ENCODE results near the gene ARHGAP33.

The ARHGAP33 gene

GRCh38 chr19:35773020-35773806 lies 2.2 kb upstream of the ARHGAP33 start:
- no peak overlapping the region for H3K4me3 ChIP-seq (ENCODE audit: low read length)
- no peak for DNase-seq (ENCODE audit: low read depth, low spot score)

- H3K4me3 ChIP-seq (ENCODE audit: low read length) = peak overlapping the region; percentile 49
- DNase-seq (ENCODE audit: low read depth, low spot score) = no peak
Measured at GRCh38 chr19:35774274-35775045, 904 bp upstream of the ARHGAP33 start.

DNA sequence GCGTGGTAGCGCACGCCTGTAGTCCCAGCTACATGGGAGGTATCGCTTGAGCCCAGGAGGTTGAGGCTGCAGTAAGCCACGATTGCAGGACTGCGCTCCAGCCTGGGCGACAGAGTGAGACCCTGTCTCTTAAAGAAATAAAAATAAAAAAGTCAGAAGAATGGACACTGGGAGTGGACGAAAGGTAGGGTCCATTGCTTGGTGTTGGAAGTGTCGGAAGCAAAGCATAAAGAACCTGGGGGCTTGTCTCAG lies 392 bp upstream of the ARHGAP33 start:
- DNase-seq (ENCODE audit: low read depth, low spot score) = no peak
- peak overlapping the region; percentile 49 for H3K4me3 ChIP-seq (ENCODE audit: low read length)

GRCh38 chr19:35776102-35776788 lies 881 bp downstream of the ARHGAP33 start:
- no peak for DNase-seq (ENCODE audit: low read depth, low spot score)
- H3K4me3 ChIP-seq (ENCODE audit: low read length) = peak overlapping the region; percentile 76

- no peak for DNase-seq (ENCODE audit: low read depth, low spot score)
Measured at GRCh38 chr19:35777086-35777841, 1.9 kb downstream of the ARHGAP33 start.

DNA sequence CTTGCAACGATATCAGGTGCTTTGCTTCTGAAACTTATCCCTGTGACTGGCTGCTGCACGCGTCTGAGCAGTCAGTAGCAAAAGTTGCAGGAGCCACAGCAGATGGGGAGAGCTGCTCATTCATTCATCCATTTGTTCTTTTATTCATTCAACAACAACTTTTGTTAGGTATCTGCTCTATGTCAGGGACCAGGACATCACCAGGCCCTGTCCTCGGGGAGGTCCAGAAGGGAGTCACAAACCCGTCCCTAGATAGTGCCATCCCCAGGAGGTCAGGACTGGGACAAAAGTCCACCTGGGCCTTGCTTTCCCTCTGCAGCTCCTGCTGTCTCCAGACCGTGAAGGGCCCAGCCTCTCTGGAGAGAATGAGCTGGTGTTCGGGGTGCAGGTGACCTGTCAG lies 2.6 kb downstream of the ARHGAP33 start:
- H3K4me3 ChIP-seq (ENCODE audit: low read length) = no peak overlapping the region
- DNase-seq (ENCODE audit: low read depth, low spot score) = no peak

More at GRCh38 chr19:35777086-35777841, 1.9 kb downstream of the ARHGAP33 start:
- no peak overlapping the region for H3K4me3 ChIP-seq (ENCODE audit: low read length)

- H3K4me3 ChIP-seq (ENCODE audit: low read length) = no peak overlapping the region
- DNase-seq (ENCODE audit: low read depth, low spot score) = no peak
Measured at GRCh38 chr19:35779033-35779432, 3.7 kb downstream of the ARHGAP33 start.

DNA sequence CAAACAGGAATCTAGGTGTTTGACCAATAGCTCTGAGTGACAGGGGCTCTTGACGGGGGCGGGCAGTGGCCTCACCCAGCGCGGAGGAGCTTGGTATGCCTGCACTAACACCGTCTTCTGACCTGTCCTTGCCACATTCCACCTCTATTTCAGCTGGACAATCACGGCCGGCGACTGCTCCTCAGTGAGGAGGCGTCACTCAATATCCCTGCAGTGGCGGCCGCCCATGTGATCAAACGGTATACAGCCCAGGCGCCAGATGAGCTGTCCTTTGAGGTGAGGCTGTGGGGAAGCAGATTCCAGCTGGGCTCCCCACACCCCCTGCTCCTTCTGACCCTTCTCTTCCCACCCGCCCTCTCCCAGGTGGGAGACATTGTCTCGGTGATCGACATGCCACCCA lies 4.7 kb downstream of the ARHGAP33 start:
- H3K4me3 ChIP-seq (ENCODE audit: low read length) = no peak overlapping the region
- no peak for DNase-seq (ENCODE audit: low read depth, low spot score)

DNA sequence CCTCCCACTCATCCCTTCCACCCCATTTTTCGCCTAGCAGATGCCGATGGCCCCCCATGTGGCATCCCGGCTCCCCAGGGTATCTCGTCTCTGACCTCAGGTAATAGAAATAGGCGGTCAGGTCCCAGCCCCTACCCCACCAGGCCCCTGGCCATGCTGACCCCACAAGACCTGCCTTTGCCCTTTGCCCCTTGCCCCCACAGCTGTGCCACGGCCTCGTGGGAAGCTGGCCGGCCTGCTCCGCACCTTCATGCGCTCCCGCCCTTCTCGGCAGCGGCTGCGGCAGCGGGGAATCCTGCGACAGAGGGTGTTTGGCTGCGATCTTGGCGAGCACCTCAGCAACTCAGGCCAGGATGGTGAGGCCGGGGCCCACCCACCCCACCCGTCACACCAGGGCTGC lies 5.4 kb downstream of the ARHGAP33 start:
- no peak for DNase-seq (ENCODE audit: low read depth, low spot score)
- H3K4me3 ChIP-seq (ENCODE audit: low read length) = no peak overlapping the region

GRCh38 chr19:35781650-35782049 lies 6.3 kb downstream of the ARHGAP33 start:
- DNase-seq (ENCODE audit: low read depth, low spot score) = no peak
- no peak overlapping the region for H3K4me3 ChIP-seq (ENCODE audit: low read length)

GRCh38 chr19:35782589-35782988 lies 7.2 kb downstream of the ARHGAP33 start:
- DNase-seq (ENCODE audit: low read depth, low spot score) = no peak
- no peak overlapping the region for H3K4me3 ChIP-seq (ENCODE audit: low read length)

GRCh38 chr19:35783469-35784434 lies 8.4 kb downstream of the ARHGAP33 start:
- DNase-seq (ENCODE audit: low read depth, low spot score) = no peak
- H3K4me3 ChIP-seq (ENCODE audit: low read length) = no peak overlapping the region

- H3K4me3 ChIP-seq (ENCODE audit: low read length) = no peak overlapping the region
- DNase-seq (ENCODE audit: low read depth, low spot score) = no peak
Measured at GRCh38 chr19:35784503-35785338, 9.4 kb downstream of the ARHGAP33 start.

- no peak for DNase-seq (ENCODE audit: low read depth, low spot score)
- no peak overlapping the region for H3K4me3 ChIP-seq (ENCODE audit: low read length)
Measured at GRCh38 chr19:35785339-35785627, 9.9 kb downstream of the ARHGAP33 start.

GRCh38 chr19:35786299-35787160 lies 11.2 kb downstream of the ARHGAP33 start:
- no peak for DNase-seq (ENCODE audit: low read depth, low spot score)
- no peak overlapping the region for H3K4me3 ChIP-seq (ENCODE audit: low read length)

DNA sequence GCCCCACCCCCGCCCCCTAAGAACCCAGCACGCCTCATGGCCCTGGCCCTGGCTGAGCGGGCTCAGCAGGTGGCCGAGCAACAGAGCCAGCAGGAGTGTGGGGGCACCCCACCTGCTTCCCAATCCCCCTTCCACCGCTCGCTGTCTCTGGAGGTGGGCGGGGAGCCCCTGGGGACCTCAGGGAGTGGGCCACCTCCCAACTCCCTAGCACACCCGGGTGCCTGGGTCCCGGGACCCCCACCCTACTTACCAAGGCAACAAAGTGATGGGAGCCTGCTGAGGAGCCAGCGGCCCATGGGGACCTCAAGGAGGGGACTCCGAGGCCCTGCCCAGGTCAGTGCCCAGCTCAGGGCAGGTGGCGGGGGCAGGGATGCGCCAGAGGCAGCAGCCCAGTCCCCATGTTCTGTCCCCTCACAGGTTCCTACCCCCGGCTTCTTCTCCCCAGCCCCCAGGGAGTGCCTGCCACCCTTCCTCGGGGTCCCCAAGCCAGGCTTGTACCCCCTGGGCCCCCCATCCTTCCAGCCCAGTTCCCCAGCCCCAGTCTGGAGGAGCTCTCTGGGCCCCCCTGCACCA lies 11.9 kb downstream of the ARHGAP33 start:
- H3K4me3 ChIP-seq (ENCODE audit: low read length) = no peak overlapping the region
- no peak for DNase-seq (ENCODE audit: low read depth, low spot score)
